T-helper 9 cell (primary cell): ENCODE data around the gene COL6A3.

Experiments
- DNase-seq: peaks from one replicate; pipeline ENCODE4 v3.0.0-alpha.2; 2020
- total RNA-seq, 2 donors: gene quantifications; one replicate each; lab custom pipeline; 2026; lab: John Stamatoyannopoulos, UW

The COL6A3 gene
- 1.7 to 4.1 reads per million in 2 donors for total RNA-seq

GRCh38 chr2:237413777-237414661 lies at the start of gene COL6A3:
Gene COL6A3, minus strand, starts transcription at chr2:237414164. Its CDS starts 17,347 bp downstream, at chr2:237396817.
- no peak for DNase-seq

- DNase-seq: no peak
These were observed 45.8 kb upstream of the COL6A3 start for GRCh38 chr2:237459741-237460174.

GRCh38 chr2:237459226-237459625 lies 45.3 kb upstream of the COL6A3 start:
- DNase-seq: no peak

GRCh38 chr2:237458519-237458918 lies 44.6 kb upstream of the COL6A3 start:
- no peak for DNase-seq

GRCh38 chr2:237457388-237457941 lies 43.5 kb upstream of the COL6A3 start:
- no peak for DNase-seq

GRCh38 chr2:237456200-237456843 lies 42.4 kb upstream of the COL6A3 start:
- DNase-seq: no peak

GRCh38 chr2:237455764-237456163 lies 41.8 kb upstream of the COL6A3 start:
- DNase-seq: no peak

- no peak for DNase-seq
These were observed 39.7 kb upstream of the COL6A3 start for GRCh38 chr2:237453671-237454070.

GRCh38 chr2:237452861-237453260 lies 38.9 kb upstream of the COL6A3 start:
- DNase-seq: no peak

- no peak for DNase-seq
These were observed 37.9 kb upstream of the COL6A3 start for GRCh38 chr2:237451643-237452469.

- no peak for DNase-seq
These were observed 36.6 kb upstream of the COL6A3 start for GRCh38 chr2:237450583-237450982.

- no peak for DNase-seq
These were observed 36.1 kb upstream of the COL6A3 start for GRCh38 chr2:237450108-237450507.

- DNase-seq: no peak
These were observed 35.4 kb upstream of the COL6A3 start for GRCh38 chr2:237449193-237449881.

GRCh38 chr2:237448626-237449025 lies 34.7 kb upstream of the COL6A3 start:
- no peak for DNase-seq

- no peak for DNase-seq
These were observed 34.2 kb upstream of the COL6A3 start for GRCh38 chr2:237448171-237448570.

- DNase-seq: no peak
These were observed 33.5 kb upstream of the COL6A3 start for GRCh38 chr2:237447496-237447895.

GRCh38 chr2:237446338-237446665 lies 32.3 kb upstream of the COL6A3 start:
- DNase-seq: no peak

GRCh38 chr2:237445611-237446337 lies 31.8 kb upstream of the COL6A3 start:
- no peak for DNase-seq

GRCh38 chr2:237444071-237444470 lies 30.1 kb upstream of the COL6A3 start:
- no peak for DNase-seq

GRCh38 chr2:237441605-237442274 lies 27.8 kb upstream of the COL6A3 start:
- DNase-seq: no peak

- DNase-seq: no peak
These were observed 26.9 kb upstream of the COL6A3 start for GRCh38 chr2:237440819-237441281.
